Fibroblast of skin of left biceps (primary cell): ENCODE measurements around the gene VAPA.

Source experiments
- DNase-seq, 2 experiments: peaks; one replicate each; pipeline ENCODE4 v3.0.0-alpha.2; 2013; ENCODE audit warnings: low read depth in 2 of 2

The VAPA gene

GRCh38 chr18:9913526-9914333 is at the start of gene VAPA:
Gene VAPA (plus strand): TSS chr18:9914016. CDS start chr18:9914257, 241 bp downstream.
- DNase-seq = peak; percentile 85 to 92

GRCh38 chr18:9865764-9866490 is 47.9 kb upstream of the VAPA start:
- DNase-seq = no peak

- no peak for DNase-seq
Observed at GRCh38 chr18:9866627-9867026, 47.2 kb upstream of the VAPA start.

- DNase-seq = no peak
Observed at GRCh38 chr18:9867071-9867594, 46.7 kb upstream of the VAPA start.

- DNase-seq = no peak
Observed at GRCh38 chr18:9868857-9869714, 44.7 kb upstream of the VAPA start.

- no peak for DNase-seq
Observed at GRCh38 chr18:9869715-9870430, 43.9 kb upstream of the VAPA start.

- DNase-seq = no peak
Observed at GRCh38 chr18:9870431-9871008, 43.3 kb upstream of the VAPA start.

GRCh38 chr18:9871244-9871746 is 42.5 kb upstream of the VAPA start:
- DNase-seq = no peak

GRCh38 chr18:9872823-9873222 is 41.0 kb upstream of the VAPA start:
- DNase-seq = no peak

- DNase-seq = no peak
Observed at GRCh38 chr18:9874728-9875127, 39.1 kb upstream of the VAPA start.

- DNase-seq = no peak
Observed at GRCh38 chr18:9876212-9876866, 37.5 kb upstream of the VAPA start.

- peak; percentile 61 to 67 for DNase-seq
Observed at GRCh38 chr18:9876867-9877654, 36.8 kb upstream of the VAPA start.

- no peak for DNase-seq
Observed at GRCh38 chr18:9877655-9878014, 36.2 kb upstream of the VAPA start.

- DNase-seq = no peak
Observed at GRCh38 chr18:9878095-9878494, 35.7 kb upstream of the VAPA start.

- DNase-seq = no peak
Observed at GRCh38 chr18:9878783-9879242, 35.0 kb upstream of the VAPA start.

GRCh38 chr18:9884090-9884489 is 29.7 kb upstream of the VAPA start:
- DNase-seq = no peak

- no peak for DNase-seq
Observed at GRCh38 chr18:9884532-9885140, 29.2 kb upstream of the VAPA start.

GRCh38 chr18:9885170-9886004 is 28.4 kb upstream of the VAPA start, which contains the start of gene TXNDC2:
Gene TXNDC2 (plus strand): TSS chr18:9885973. CDS start chr18:9886681, 708 bp downstream.
- no peak for DNase-seq
